Activated CD4-positive, CD25-positive, alpha-beta regulatory T cell treated with anti-CD3 and anti-CD28 coated beads, Interleukin-2, amount 50 U/mL, for 16 hours (primary cell): ENCODE measurements around the gene ACSM5.

Source experiments
- DNase-seq: peaks from one replicate; pipeline ENCODE4 v3.0.0-alpha.2; 2020; ENCODE audit warnings: low read depth, low spot score

Gene ACSM5

GRCh38 chr16:20409398-20410120, at the start of gene ACSM5:
TSS of gene ACSM5 (plus strand) at chr16:20409534. CDS start at chr16:20411485, 1,951 bp downstream.
- no peak for DNase-seq

- DNase-seq = no peak
These were observed 49.3 kb upstream of the ACSM5 start for GRCh38 chr16:20359997-20360396.

- no peak for DNase-seq
These were observed 46.1 kb upstream of the ACSM5 start for GRCh38 chr16:20363191-20363590.

GRCh38 chr16:20364051-20364450, 45.3 kb upstream of the ACSM5 start:
- DNase-seq = no peak

- no peak for DNase-seq
These were observed 39.8 kb upstream of the ACSM5 start for GRCh38 chr16:20369452-20370054.

- DNase-seq = no peak
These were observed 36.6 kb upstream of the ACSM5 start for GRCh38 chr16:20372701-20373100.

- DNase-seq = no peak
These were observed 32.2 kb upstream of the ACSM5 start for GRCh38 chr16:20377181-20377580.

GRCh38 chr16:20380782-20381181, 28.6 kb upstream of the ACSM5 start:
- no peak for DNase-seq

GRCh38 chr16:20382202-20382948, 27.0 kb upstream of the ACSM5 start:
- DNase-seq = no peak

- peak; percentile 6 for DNase-seq
These were observed 26.0 kb upstream of the ACSM5 start for GRCh38 chr16:20383106-20384029.

GRCh38 chr16:20385844-20386832, 23.2 kb upstream of the ACSM5 start:
- peak; percentile 7 for DNase-seq

- no peak for DNase-seq
These were observed 21.4 kb upstream of the ACSM5 start for GRCh38 chr16:20387978-20388377.

- no peak for DNase-seq
These were observed 20.5 kb upstream of the ACSM5 start for GRCh38 chr16:20388854-20389253.

GRCh38 chr16:20391045-20391444, 18.3 kb upstream of the ACSM5 start:
- DNase-seq = no peak

GRCh38 chr16:20393801-20394577, 15.3 kb upstream of the ACSM5 start:
- no peak for DNase-seq

GRCh38 chr16:20395946-20396345, 13.4 kb upstream of the ACSM5 start:
- DNase-seq = no peak

GRCh38 chr16:20396846-20397467, 12.4 kb upstream of the ACSM5 start:
- no peak for DNase-seq

- no peak for DNase-seq
These were observed 11.8 kb upstream of the ACSM5 start for GRCh38 chr16:20397468-20398074.

- DNase-seq = no peak
These were observed 10.7 kb upstream of the ACSM5 start for GRCh38 chr16:20398603-20399002.
